GM12878 (cell line): ENCODE results near the gene TMEM38A. TPM values are rescaled to one million over a fixed set of nuclear protein-coding genes. Genes with fewer than 3 reads are reported as not detected.

Experiments used
- ATAC-seq: fragments of 200-7000 bp; cut with Tn5 transposase; 3 replicates; pipeline ENCODE4 v1.9.1; 2020; ENCODE audit warnings: mild to moderate bottlenecking, moderate library complexity
- BruUV-seq: library from RNA; stranded (reverse); fragments of 400-500 nt; replicated peaks from 2 replicates; lab custom pipeline; 2021; lab: Mats Ljungman, UMichigan
- CTCF ChIA-PET: fragments of 300-600 bp; sonication (Branson Sonifier 250); formaldehyde crosslinking; extraction: SDS; loops from one replicate; lab custom pipeline; 2021; ENCODE audit warnings: inconsistent platforms; lab: Yijun Ruan, JAX
- POLR2A ChIA-PET: fragments of 350-600 bp; formaldehyde crosslinking; extraction: SDS; loops from one replicate; lab custom pipeline; 2021; ENCODE audit warnings: inconsistent platforms; lab: Charles Lee
- RAD21 ChIA-PET: fragments of 300-600 bp; sonication (Branson Sonifier 250); formaldehyde crosslinking; loops from one replicate; lab custom pipeline; 2023; ENCODE audit warnings: antibody characterized with exemption; ENCODE audit not compliant: unreplicated experiment; lab: Charles Lee
- SMC1A ChIA-PET: fragments of 300-600 bp; sonication (Branson Sonifier 250); formaldehyde crosslinking; loops from one replicate; lab custom pipeline; 2023; ENCODE audit not compliant: unreplicated experiment, uncharacterized antibody; lab: Charles Lee
- DNase-seq: peaks from one replicate; pipeline ENCODE4 v3.0.0-alpha.2; 2011; ENCODE audit warnings: low read depth, low spot score
- FAIRE-seq: peaks from 3 replicates; lab custom pipeline; 2011; peaks lifted over from hg19 to GRCh38; lab: Jason Lieb, UNC
- H2AFZ ChIP-seq: 2 replicates; pipeline ENCODE4 v1.6.0; 2011; ENCODE audit warnings: low read depth, low read length, control low read depth; ENCODE audit not compliant: control insufficient read depth
- H3K27ac ChIP-seq: 2 replicates; pipeline ENCODE4 v1.5.1; 2011; ENCODE audit warnings: control low read depth; ENCODE audit not compliant: control insufficient read depth, insufficient read depth
- H3K27me3 ChIP-seq, 2 experiments: replicated peaks in 1 of 2; 2 replicates each; pipeline versions ENCODE4 v1.6.0 to v1.6.1; 2011; ENCODE audit warnings: low read length in 1 of 2; ENCODE audit not compliant: control insufficient read depth in 2 of 2, insufficient read depth in 2 of 2
- H3K36me3 ChIP-seq, 2 experiments: 2 replicates each; pipeline ENCODE4 v1.5.1; 2011; ENCODE audit warnings: low read length in 1 of 2; ENCODE audit not compliant: control insufficient read depth in 2 of 2, insufficient read depth in 2 of 2
- H3K4me1 ChIP-seq: 2 replicates; pipeline ENCODE4 v1.6.1; 2011; ENCODE audit warnings: mild to moderate bottlenecking, low read length, moderate library complexity, mixed read lengths; ENCODE audit not compliant: control insufficient read depth, insufficient read depth
- H3K4me2 ChIP-seq: 2 replicates; pipeline ENCODE4 v1.6.0; 2011; ENCODE audit warnings: control low read depth; ENCODE audit not compliant: control insufficient read depth, insufficient read depth
- H3K4me3 ChIP-seq: fragments of 200-600 bp; sonication (generic); 2 replicates; pipeline ENCODE4 v1.5.1; 2016
- H3K79me2 ChIP-seq: 2 replicates; pipeline ENCODE4 v1.6.0; 2011; ENCODE audit warnings: low read length; ENCODE audit not compliant: control insufficient read depth, insufficient read depth
- H3K9ac ChIP-seq: 2 replicates; pipeline ENCODE4 v1.8.0; 2011; ENCODE audit warnings: low read length, control low read depth, mixed read lengths; ENCODE audit not compliant: control insufficient read depth, insufficient read depth
- H3K9me3 ChIP-seq: replicated peaks from 3 replicates; pipeline ENCODE4 v1.5.1; 2011; ENCODE audit warnings: mild to moderate bottlenecking, low read length; ENCODE audit not compliant: control insufficient read depth, insufficient read depth
- H4K20me1 ChIP-seq: 2 replicates; pipeline ENCODE4 v1.6.0; 2011; ENCODE audit not compliant: control insufficient read depth, insufficient read depth
- GATAD2B ChIP-seq: fragments of 450-650 bp; conservative IDR thresholded peaks from 2 replicates; pipeline ENCODE4 v1.6.1; 2017; ENCODE audit warnings: low read depth, mild to moderate bottlenecking, moderate library complexity
- RAD51 ChIP-seq: fragments of 450-650 bp; IDR thresholded peaks from 2 replicates; pipeline ENCODE4 v1.6.1; 2016; ENCODE audit warnings: moderate library complexity, mild to moderate bottlenecking, inconsistent platforms
- RBBP5 ChIP-seq: fragments of 200-600 bp; sonication (generic); conservative IDR thresholded peaks from 2 replicates; pipeline ENCODE4 v1.6.1; 2016
- WGBS: methylation state at CpG from one replicate; pipeline ENCODE4 v1.1.6; 2016; ENCODE audit warnings: low lambda C conversion rate; ENCODE audit not compliant: insufficient replicate concordance, insufficient coverage; ENCODE audit errors: missing lambda C conversion rate; 5-methylcytosine and 5-hydroxymethylcytosine counted together
- in situ Hi-C: fragments of 300-500 bp; cut with MboI; formaldehyde crosslinking; loops from 9 replicates; pipeline ENCODE4 v1.14.3; 2018; ENCODE audit warnings: mixed read lengths
- intact Hi-C: fragments of 100-400 bp; cut with micrococcal nuclease; formaldehyde crosslinking; loops from one replicate; pipeline ENCODE4 v1.14.2; 2022; ENCODE audit not compliant: unreplicated experiment
- polyA plus RNA-seq, 11 experiments: library from polyadenylated mRNA; depleted of rRNA in 4 of 11; unstranded in 6 of 11; stranded (reverse) in 5 of 11; fragments of >200 nt; fragmentation: Nextera tagmentation in 4 of 11; fragmentation: Illumina TruSeq in 1 of 11; extraction: Ambion mirVana in 4 of 11; extraction: Trizol in 1 of 11; gene quantifications; 1 replicate in 1 of 11; 2 replicates in 10 of 11; pipeline versions ENCODE4 v1.2.1 to v1.2.3, GENCODE V29; 2011 to 2016; ENCODE audit warnings: inconsistent platforms in 2 of 11, missing spikeins in 2 of 11, low read depth in 1 of 11
- total RNA-seq, 4 experiments: library from RNA; depleted of rRNA in 3 of 4; stranded (reverse); fragments of >200 nt in 3 of 4; fragmentation: Illumina TruSeq in 1 of 4; extraction: Trizol in 1 of 4; gene quantifications; 2 replicates each; pipeline versions ENCODE4 v1.2.1 to v1.2.3, GENCODE V29; 2013 to 2021
- TF ChIP-seq, protein P1 (sequence below): fragments of 450-650 bp; IDR thresholded peaks from 2 replicates; pipeline ENCODE4 v1.6.1; 2018; ENCODE audit warnings: borderline replicate concordance, mild to moderate bottlenecking; ENCODE audit not compliant: partially characterized antibody
- TF ChIP-seq, protein P2 (sequence below): fragments of 450-650 bp; IDR thresholded peaks from 2 replicates; pipeline ENCODE4 v1.6.1; 2016; ENCODE audit warnings: mild to moderate bottlenecking

TMEM38A gene
- total and polyA plus RNA-seq, 10 of the 15 experiments (the other 5 are each of a cell fraction or from before 2014, with no cell fraction given): 4.5 to 22.2 (median 15.0) TPM

DNA sequence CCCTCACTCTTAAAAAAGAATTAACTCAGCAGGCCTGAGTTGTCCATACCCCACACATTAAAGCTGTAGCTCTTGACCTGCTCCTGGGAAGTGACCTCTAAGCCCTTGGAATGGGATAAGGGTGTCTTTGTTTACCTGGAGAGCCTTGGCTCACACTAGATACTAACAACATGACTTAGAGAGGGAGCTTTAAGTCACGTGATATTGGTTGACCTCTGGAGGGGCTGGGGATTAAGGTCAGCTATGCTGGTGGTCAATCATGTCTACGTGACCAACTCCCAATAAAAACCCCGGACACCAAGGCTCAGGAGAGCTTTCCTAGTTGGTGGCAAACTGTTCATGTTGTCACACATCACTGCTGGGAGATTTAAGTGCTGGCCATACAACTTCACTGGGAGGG, 61.7 kb downstream of the TMEM38A start:
- WGBS: 8% methylated on average over 3 of the region's 3 CpGs
- Histone ChIP-seq H3K9me3 (no peaks in the 10 kb centered on the region), H3K27me3 (no peaks in the 10 kb centered on the region), H4K20me1 (no peaks in the 10 kb centered on the region), H3K9ac (no peak overlapping the region), H3K4me1 (peaks cover 20% of the 10 kb centered on the region), H3K27ac (no peak overlapping the region), H2AFZ (no peak overlapping the region), H3K4me3 (no peak overlapping the region), H3K36me3 (no peaks in the 10 kb centered on the region), H3K79me2 (no peaks in the 10 kb centered on the region), H3K4me2 (no peak overlapping the region)
- no peak for ATAC-seq
- intact Hi-C loops (no loop called here), in situ Hi-C loops (no loop called here)
- no peak for DNase-seq
- TF ChIP-seq, protein P1, sequence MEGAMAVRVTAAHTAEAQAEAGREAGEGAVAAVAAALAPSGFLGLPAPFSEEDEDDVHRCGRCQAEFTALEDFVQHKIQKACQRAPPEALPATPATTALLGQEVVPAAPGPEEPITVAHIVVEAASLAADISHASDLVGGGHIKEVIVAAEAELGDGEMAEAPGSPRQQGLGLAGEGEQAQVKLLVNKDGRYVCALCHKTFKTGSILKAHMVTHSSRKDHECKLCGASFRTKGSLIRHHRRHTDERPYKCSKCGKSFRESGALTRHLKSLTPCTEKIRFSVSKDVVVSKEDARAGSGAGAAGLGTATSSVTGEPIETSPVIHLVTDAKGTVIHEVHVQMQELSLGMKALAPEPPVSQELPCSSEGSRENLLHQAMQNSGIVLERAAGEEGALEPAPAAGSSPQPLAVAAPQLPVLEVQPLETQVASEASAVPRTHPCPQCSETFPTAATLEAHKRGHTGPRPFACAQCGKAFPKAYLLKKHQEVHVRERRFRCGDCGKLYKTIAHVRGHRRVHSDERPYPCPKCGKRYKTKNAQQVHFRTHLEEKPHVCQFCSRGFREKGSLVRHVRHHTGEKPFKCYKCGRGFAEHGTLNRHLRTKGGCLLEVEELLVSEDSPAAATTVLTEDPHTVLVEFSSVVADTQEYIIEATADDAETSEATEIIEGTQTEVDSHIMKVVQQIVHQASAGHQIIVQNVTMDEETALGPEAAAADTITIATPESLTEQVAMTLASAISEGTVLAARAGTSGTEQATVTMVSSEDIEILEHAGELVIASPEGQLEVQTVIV: no peak
- TF ChIP-seq RAD51: peak; percentile 38; the same call in 1 of the 2 replicates
- TF ChIP-seq, protein P2, sequence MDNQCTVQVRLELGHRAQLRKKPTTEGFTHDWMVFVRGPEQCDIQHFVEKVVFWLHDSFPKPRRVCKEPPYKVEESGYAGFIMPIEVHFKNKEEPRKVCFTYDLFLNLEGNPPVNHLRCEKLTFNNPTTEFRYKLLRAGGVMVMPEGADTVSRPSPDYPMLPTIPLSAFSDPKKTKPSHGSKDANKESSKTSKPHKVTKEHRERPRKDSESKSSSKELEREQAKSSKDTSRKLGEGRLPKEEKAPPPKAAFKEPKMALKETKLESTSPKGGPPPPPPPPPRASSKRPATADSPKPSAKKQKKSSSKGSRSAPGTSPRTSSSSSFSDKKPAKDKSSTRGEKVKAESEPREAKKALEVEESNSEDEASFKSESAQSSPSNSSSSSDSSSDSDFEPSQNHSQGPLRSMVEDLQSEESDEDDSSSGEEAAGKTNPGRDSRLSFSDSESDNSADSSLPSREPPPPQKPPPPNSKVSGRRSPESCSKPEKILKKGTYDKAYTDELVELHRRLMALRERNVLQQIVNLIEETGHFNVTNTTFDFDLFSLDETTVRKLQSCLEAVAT: no peak
- TF ChIP-seq RBBP5: no peak
- no peak for TF ChIP-seq GATAD2B
- CTCF ChIA-PET: interaction anchor here (1.0 kb wide), 1 partner anchor 10 kb away, joined by 3 read pairs; no protein-coding TSS in a partner anchor
- no TSS peak for BruUV-seq
- POLR2A ChIA-PET: no interaction called here
- SMC1A ChIA-PET: no interaction called here
- RAD21 ChIA-PET: no interaction called here
- FAIRE-seq: no peak
